HG03354 (cell line): ENCODE data around the gene CYP4F2.
A peak's percentile ranks its signal among the peaks of the same experiment; 100 is the strongest.
"Not testable (repeated sequence)": the region's sequence is repeated elsewhere in the genome, so short reads cannot be mapped to it uniquely, and the experiment has no call there.

Source experiments
- ATAC-seq: cut with Tn5 transposase; IDR thresholded peaks from one replicate; pipeline ENCODE4 v1.9.1; 2021; ENCODE audit warnings: mild to moderate bottlenecking; ENCODE audit not compliant: unreplicated experiment, poor library complexity, severe bottlenecking

Gene CYP4F2

DNA sequence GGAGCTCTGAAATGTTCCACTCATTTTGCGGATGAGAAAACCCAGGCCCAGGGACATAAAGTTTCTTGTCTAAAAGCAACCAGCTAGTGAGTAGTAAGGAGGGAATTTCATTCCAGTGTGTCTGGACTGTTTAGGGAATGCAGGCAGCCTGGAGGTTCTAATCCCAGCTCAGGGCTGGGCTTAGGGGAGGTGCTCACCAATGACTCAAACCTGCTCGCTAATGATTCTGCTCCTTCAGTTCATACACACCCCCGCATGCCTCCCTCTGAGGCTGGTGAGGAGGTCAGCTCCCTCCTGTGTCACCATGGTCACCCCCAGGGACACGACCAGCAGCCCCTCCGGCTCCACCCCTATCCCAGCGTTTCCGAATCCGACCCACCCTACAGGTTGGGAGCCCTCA lies 34.6 kb downstream of the CYP4F2 start:
- ATAC-seq, result no peak

DNA sequence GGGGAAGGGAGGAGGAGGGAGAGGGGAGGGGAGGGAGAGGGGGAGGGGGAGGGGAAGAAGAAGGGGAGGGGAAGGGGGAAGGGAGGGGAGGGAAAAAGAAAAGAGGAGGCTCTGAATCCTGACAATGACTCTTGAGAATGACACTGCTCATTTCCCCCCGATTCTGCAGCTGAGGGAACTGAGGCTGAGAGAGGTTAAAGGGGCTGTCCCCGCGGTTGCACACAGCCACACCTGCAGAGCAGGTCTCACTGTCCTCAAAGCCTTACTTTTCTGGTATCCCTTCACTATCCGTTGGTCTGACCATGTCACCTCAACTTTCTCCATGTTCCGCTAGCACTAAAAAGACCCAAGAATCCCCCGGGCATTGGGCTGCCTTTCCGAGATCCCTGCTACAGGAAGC lies 35.4 kb downstream of the CYP4F2 start:
- ATAC-seq, result no peak

DNA sequence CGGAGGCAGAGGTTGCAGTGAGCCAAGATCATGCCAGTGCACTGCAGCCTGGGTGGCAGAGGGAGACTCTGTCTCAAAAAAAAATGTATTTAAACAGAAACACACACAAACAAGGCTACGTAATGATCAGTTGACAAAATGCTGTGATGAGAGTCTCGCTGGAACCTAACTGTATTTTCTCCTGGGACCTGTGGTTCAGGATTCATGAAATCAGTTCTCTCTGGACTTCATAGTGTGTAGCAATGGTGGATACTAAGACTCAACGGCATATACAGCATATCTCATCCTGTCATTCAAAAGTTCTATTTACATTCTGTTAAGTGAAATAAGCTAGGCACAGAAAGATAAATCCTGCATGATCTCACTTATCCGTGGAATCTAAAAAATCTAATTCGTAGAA lies 37.4 kb downstream of the CYP4F2 start:
- ATAC-seq, result no peak

DNA sequence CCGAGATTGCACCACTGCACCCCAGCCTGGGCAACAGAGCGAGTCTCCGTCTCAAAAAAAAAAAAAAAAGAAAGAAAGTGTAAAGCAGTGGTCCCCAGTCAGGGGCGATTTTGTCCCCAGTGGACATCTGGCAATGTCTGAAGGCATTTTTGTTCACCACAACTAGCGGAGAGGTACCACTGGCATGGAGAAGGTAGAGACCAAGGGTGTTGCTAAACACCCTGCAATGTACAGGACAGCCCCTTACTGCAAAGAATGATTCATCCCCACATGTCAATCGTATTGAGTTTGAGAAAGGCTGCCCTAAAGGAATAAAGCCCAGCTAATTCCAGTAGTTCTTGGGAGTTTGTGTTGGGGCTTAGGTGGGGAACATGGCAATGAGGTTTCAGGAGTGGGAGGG lies 38.7 kb downstream of the CYP4F2 start:
- ATAC-seq, result no peak

DNA sequence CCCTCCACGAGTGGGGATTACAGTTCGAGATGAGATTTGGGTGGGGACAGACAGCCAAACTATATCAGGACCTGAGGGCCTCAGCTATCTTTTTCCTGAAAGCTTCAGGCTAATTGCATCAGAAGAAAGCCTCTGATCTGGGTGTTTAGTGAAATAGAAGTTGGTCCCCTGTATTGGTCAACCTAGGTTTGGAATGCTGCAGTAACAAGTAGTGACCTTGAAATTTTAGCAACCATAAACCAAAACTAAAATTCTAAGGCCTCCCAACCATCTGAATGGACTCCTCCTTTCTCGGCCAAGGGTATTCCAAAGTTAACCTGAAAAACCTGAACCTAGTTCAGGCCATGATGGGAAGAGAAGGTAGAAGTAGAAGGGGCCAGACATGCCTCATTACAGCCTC lies 47.5 kb downstream of the CYP4F2 start:
- ATAC-seq, result no peak

DNA sequence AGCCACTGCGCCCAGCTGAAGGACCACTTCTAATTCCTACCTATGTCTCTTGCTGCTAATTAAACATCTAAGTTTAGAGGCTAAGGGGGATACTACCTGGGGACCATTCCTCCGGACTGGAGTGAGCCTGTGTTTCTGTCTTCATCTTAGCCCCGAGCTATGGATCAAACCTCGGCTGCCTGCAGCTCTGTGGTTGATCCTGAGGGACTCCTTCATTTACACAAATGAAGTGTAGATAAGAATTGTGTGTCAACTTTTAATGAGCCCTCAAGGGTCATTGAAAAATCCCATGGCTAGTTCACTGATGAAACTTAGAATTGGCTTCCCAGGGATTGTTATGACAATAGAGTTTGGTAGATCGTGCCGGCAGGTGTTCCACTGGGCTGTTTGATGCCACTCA lies 51.0 kb downstream of the CYP4F2 start:
- ATAC-seq, result no peak

DNA sequence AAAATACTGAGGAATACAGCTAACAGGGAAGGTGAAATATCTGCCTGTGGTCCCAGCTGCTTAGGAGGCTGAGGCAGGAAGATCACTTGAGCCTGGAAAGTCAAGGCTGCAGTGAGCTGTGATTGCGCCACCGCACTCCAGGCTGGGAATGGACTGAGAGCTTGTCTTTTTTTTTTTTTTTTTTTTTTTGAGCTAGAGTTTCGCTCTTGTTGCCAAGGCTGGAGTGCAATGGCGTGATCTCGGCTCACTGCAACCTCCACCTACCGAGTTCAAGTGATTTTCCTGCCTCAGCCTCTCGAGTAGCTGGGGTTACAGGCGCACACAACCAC lies 54.0 kb downstream of the CYP4F2 start:
- not testable (repeated sequence) for ATAC-seq

DNA sequence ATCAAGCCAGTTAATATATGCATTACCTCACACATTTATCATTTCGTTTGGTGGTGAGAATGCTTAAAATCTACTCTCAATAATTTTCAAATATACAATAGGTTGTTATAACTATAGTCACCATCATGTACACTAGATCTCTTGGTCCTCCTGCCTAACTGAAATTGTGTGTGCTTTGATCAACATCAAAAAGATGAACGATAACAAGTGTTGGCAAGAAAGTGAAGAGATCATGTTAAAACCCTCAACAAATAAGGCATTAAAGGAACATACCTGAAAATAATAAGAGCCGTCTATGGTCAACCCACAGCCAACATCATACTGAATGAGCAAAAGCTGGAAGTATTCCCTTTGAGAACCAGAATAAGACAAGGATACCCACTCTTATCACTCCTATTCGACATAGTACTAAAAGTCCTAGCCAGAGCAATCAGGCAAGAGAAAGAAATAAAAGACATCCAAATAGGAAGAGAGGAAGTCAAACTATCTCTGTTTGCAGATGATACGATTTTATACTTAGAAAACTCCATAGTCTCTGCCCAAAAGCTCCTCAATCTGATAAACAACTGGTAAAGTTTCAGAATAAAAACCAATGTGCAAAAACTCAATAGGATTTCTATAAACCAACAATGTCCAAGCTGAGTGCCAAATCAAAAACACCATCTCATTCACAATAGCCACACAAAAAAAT lies 54.5 kb downstream of the CYP4F2 start:
- ATAC-seq, result no peak

DNA sequence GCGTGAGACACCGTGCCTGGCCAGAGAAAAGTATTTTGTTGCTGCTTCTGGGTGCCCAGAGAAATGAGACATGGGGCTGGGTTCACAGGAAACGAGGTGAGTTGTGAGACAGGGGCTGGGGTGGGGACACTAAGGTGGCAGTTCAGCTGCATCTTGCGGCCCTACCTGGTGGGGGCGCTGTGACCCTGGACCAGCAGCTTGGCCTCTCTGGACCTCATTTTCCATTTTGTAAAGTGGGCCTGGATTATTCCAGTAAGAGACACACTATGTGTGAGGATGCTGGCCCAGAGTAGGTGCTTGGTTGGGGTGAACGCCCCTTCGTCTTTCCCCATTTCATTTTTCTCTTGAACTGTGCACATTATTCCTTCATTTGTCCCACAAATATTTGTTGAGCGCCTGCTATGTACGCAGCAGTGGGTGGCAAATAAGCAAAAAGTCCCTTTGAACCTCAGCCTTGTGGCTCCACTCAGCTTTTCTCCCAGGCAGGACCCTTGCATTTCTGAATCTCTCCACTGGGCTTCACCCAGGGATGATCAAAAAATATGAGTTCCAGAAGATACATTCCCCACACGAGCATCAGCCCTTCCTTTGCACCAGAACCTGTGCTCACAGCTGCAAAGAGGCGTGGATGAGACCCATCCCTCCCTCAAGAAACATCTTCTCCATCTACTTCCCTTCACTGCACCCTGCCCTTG lies 55.9 kb downstream of the CYP4F2 start:
- no peak for ATAC-seq

DNA sequence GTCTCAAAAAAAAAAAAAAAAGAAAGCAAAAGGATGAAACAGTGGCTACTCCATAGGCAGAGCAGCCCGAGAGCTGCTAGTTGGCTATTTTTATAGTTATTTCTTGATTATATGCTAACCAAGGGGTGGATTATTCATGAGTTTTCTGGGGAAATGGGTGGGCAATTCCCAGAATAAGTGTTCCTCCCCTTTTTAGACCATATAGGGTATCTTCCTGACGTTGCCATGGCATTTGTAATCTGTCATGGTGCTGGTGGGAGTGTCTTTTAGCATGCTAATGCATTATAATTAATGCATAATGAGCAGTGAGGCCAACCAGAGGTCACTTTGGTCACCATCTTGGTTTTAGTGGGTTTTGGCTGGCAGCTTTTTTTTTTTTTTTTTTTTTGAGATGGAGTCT lies 57.0 kb downstream of the CYP4F2 start:
- ATAC-seq, result no peak

DNA sequence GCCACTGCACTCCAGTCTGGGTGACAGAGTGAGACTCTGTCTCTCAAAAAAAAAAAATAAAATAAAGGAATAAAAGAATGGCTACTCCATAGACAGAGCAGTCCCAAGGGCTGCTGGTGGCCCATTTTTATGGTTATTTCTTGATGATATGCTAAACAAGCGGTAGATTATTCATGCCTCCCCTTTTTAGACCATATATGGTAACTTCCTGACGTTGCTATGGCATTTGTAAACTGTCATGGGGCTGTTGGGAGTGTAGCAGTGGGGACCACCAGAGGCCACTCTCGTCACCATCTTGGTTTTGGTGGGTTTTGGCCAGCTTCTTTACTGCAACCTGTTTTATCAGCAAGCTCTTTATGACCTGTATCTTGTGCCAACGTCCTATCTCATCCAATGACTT lies 58.0 kb downstream of the CYP4F2 start:
- not testable (repeated sequence) for ATAC-seq

DNA sequence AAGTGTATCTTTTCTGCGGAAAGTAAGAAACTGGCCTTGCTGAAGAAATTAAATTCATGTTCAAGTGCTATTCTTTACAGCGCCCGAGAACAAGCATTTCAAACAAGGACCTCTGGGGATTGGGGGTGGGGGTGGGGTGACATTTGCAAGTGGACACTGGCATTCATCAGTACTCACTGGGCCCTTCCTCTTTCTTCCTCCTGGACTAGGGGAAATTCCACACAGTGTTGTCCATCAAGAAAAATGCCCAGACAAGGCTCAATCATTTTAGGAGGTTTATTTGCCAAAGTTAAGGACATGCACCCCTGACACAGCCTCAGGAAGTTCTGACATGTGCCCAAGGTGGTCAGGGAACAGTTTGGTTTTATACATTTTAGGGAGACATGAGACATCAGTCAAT lies 59.5 kb downstream of the CYP4F2 start:
- ATAC-seq, result no peak

DNA sequence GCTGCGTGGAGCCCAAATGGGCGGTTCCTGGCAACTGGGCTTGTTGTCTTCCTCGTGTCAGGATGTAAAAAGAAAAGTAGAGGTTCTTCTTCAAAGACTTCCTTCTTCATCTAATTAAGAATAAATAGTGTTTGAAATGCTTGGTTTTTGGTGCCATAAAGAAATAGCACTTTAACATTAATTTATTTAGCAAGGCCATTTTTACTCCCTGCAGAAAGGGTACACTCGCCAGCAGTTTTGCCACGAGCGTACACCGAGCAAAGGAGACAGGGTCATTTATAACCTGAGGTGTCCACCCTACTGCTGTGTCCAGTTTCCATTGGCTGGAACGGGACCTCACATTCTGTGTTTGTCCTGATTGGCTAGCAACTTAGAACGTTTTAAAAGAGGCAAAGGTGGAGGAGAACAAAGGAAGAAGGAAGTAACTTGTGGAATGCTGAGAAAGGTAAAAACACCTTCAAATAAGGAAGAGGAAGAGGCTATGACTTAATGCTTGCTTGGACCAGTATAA lies 60.6 kb downstream of the CYP4F2 start:
- no peak for ATAC-seq

DNA sequence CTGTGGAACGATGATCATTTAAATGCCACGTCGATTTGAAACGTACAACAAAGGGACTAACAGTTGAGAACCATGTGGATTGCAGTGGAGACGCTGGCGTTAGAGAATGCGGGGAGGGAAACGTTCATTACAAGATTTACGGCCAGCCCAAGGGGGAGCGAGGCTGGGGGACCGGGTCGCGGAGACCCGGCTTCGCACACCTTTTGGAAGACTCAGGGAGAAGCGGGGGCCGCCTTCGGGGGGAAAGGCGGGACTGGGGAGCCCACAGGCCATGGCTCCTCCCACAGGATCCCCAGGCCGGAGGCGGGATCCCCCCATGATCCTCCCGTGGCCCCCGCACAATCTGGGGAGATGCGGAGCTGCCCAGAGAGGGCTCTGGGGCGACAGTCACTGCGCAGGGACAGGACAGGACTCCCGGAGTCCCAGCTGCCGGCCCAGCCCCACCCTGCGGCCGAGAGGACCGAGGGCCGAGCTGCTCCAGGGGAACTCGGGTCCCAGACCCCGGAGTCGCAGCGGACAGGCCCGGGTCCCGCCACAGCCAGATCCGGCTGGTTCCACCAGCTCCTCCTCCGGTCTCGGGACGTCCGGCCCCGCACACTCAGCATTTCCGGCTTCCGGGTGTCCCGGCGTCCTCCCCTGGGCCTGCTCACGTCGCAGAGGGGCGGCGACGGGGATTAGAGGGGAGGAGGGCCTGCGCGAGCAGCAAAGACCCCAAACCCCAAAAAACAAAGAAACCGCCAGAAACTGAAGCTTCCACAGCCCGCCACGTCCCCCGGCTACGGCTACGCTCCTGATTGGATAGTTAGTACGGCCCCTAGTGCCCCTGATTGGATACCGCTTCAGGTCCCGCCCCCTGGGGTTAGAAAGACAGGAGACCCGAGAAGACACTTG lies 61.3 kb downstream of the CYP4F2 start:
- ATAC-seq, result peak; percentile 95

DNA sequence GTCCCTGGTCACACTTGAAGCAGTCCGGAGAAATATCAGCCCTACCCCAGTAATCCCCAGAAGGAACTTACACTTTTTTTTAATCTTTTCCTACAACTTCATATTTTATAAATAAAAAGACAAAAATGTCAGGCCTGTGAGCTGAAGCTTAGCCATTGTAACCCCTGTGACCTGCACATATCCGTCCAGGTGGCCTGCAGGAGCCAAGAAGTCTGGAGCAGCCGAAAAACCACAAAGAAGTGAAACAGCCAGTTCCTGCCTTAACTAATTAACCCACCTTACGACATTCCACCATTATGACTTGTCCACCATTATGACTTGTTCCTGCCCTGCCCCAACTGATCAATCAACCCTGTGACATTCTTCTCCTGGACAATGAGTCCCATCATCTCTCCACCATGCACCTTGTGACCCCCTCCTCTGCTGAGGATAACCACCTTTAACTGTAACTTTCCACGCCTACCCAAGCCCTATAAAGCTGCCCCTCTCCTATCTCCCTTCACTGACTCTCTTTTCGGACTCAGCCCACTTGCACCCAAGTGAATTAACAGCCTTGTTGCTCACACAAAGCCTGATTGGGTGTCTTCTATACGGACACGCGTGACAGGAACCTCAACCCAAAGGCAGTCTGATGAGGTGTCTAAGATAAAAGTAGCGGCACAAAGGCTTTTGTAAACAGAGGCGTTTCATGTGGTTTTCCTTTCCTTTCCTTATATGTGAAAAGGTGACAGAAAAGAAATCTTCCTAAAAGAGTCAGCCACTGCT lies 62.1 kb downstream of the CYP4F2 start:
- ATAC-seq, result not testable (repeated sequence)

DNA sequence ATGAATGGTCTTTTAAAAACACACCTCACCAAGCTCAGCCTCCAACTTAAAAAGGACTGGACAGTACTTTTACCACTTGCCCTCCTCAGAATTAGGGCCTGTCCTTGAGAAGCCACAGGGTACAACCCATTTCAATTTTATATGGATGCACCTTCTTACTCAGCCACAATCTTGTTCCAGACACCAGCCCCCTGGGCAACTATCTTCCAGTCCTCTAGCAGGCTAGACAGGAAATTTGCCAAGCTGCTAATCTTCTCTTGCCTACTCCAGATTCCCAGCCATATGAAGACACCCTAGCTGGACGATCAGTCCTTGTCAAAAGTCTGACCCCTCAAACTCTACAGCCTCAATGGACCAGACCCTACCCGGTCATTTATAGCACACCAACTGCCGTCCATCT lies 63.6 kb downstream of the CYP4F2 start:
- ATAC-seq, result not testable (repeated sequence)

DNA sequence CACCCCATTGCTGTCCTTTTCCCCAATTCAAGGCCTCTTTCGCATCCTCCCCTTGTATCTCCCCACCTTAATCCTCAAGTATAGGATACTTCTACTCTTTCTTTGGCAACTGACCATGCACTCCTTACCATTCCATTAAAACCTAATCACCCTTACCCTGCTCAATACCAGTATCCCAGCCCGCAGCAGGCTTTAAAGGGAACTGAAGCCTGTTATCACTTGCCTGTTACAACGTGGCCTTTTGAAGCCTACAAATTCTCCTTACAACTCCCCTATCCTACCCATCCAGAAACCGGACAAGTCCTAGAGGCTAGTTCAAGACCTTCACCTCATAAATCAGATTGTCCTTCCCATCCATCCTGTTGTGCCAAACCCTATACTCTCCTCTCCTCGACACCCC lies 66.2 kb downstream of the CYP4F2 start:
- ATAC-seq, result no peak

DNA sequence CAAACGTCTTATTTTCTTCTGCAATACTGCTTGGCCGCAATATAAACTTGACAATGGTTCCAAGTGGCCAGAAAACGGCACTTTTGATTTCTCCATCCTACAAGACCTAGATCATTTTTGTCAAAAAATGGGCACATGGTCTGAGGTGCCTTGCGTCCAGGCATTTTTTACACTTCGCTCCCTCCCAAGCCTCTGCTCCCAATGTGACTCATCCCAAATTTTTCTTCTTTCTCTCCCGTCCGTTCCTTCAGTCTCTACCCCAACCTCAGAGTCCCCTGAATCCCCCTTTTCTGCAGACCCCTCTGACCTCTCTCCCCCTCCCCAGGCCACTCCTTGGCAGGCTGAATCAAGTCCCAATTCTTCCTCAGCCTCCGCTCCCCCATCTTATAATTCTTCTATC lies 68.1 kb downstream of the CYP4F2 start:
- no peak for ATAC-seq

DNA sequence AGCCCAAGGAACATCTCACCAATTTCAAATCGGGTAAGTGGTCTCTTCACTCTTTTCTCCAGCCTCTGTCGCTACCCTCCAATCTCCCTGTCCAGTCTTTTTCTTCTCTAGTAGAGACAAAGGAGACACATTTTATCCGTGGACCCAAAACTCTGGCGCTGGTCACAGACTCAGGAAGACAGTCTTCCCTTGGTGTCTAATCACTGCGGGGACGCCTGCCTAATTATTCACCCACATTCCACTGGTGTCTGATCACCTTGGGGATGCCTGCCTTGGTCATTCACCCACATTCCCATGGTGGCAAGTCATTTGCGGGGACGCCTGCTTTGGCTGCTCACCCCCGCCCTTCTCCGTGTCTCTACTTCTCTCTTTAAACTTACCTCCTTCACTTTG lies 68.6 kb downstream of the CYP4F2 start:
- ATAC-seq, result no peak
